H9 (cell line): ENCODE data around the gene KCNN3. TPM values are rescaled to one million over a fixed set of nuclear protein-coding genes. Genes with fewer than 3 reads are reported as not detected.

Experiments used
- DNase-seq: peaks from one replicate; pipeline ENCODE4 v3.0.0-alpha.2; 2017
- H2AFZ ChIP-seq: one replicate; pipeline ENCODE4 v1.6.1; 2013; ENCODE audit warnings: mild to moderate bottlenecking, low read length, control low read depth, moderate library complexity
- H2AK5ac ChIP-seq: 2 replicates; pipeline ENCODE4 v1.6.1; 2013; ENCODE audit warnings: low read length, control low read depth, mixed read lengths; ENCODE audit not compliant: insufficient read length
- H2BK120ac ChIP-seq: one replicate; pipeline ENCODE4 v1.6.1; 2013; ENCODE audit warnings: low read depth, mild to moderate bottlenecking, low read length, control low read depth, inconsistent platforms; ENCODE audit not compliant: poor library complexity, severe bottlenecking
- H2BK12ac ChIP-seq: 2 replicates; pipeline ENCODE4 v1.6.1; 2013; ENCODE audit warnings: low read length, control low read depth, mixed read lengths, low read depth; ENCODE audit not compliant: insufficient read length
- H2BK15ac ChIP-seq: 2 replicates; pipeline ENCODE4 v1.6.1; 2013; ENCODE audit warnings: low read depth, low read length, control low read depth
- H2BK20ac ChIP-seq: one replicate; pipeline ENCODE4 v1.6.1; 2013; ENCODE audit warnings: low read depth, mild to moderate bottlenecking, low read length, control low read depth, inconsistent platforms; ENCODE audit not compliant: poor library complexity, severe bottlenecking
- H2BK5ac ChIP-seq: 2 replicates; pipeline ENCODE4 v1.6.1; 2013; ENCODE audit warnings: low read length, control low read depth, mixed read lengths; ENCODE audit not compliant: insufficient read length
- H3K14ac ChIP-seq: 2 replicates; pipeline ENCODE4 v1.6.1; 2013; ENCODE audit warnings: low read length, control low read depth; ENCODE audit not compliant: insufficient read depth
- H3K18ac ChIP-seq: 2 replicates; pipeline ENCODE4 v1.6.1; 2013; ENCODE audit warnings: low read depth, mild to moderate bottlenecking, mixed read lengths, low read length, control low read depth; ENCODE audit not compliant: insufficient read length
- H3K23ac ChIP-seq: 2 replicates; pipeline ENCODE4 v1.6.1; 2013; ENCODE audit warnings: low read length, control low read depth, mixed read lengths, low read depth; ENCODE audit not compliant: insufficient read length
- H3K23me2 ChIP-seq: 2 replicates; pipeline ENCODE4 v1.6.1; 2013; ENCODE audit warnings: low read depth, mild to moderate bottlenecking, mixed read lengths, low read length, control low read depth; ENCODE audit not compliant: insufficient read length, poor library complexity, severe bottlenecking
- H3K27ac ChIP-seq: 2 replicates; pipeline ENCODE4 v1.5.1; 2013; ENCODE audit warnings: low read length, control low read depth, mixed read lengths, low read depth; ENCODE audit not compliant: insufficient read length
- H3K27me3 ChIP-seq: 2 replicates; pipeline ENCODE4 v1.6.1; 2013; ENCODE audit warnings: low read length, control low read depth, inconsistent platforms; ENCODE audit not compliant: insufficient read depth
- H3K4ac ChIP-seq: 2 replicates; pipeline ENCODE4 v1.6.1; 2013; ENCODE audit warnings: low read depth, mild to moderate bottlenecking, control low read depth, inconsistent platforms, low read length, moderate library complexity
- H3K4me1 ChIP-seq: 2 replicates; pipeline ENCODE4 v1.6.1; 2013; ENCODE audit warnings: low read length, control low read depth, inconsistent platforms; ENCODE audit not compliant: insufficient read depth
- H3K4me2 ChIP-seq: 2 replicates; pipeline ENCODE4 v1.6.1; 2013; ENCODE audit warnings: low read length, control low read depth, mixed read lengths; ENCODE audit not compliant: insufficient read length, insufficient read depth
- H3K56ac ChIP-seq: 2 replicates; pipeline ENCODE4 v1.6.1; 2013; ENCODE audit warnings: low read depth, mild to moderate bottlenecking, mixed read lengths, low read length, control low read depth; ENCODE audit not compliant: insufficient read length
- H3K79me1 ChIP-seq: 2 replicates; pipeline ENCODE4 v1.6.1; 2013; ENCODE audit warnings: low read depth, mild to moderate bottlenecking, moderate library complexity, low read length, control low read depth, inconsistent platforms; ENCODE audit not compliant: insufficient read depth, poor library complexity, severe bottlenecking
- H3K79me2 ChIP-seq: 2 replicates; pipeline ENCODE4 v1.6.1; 2013; ENCODE audit warnings: low read length, control low read depth, inconsistent platforms; ENCODE audit not compliant: insufficient read depth
- H3K9ac ChIP-seq: 2 replicates; pipeline ENCODE4 v1.6.1; 2013; ENCODE audit warnings: low read length, control low read depth, mixed read lengths; ENCODE audit not compliant: insufficient read length; ENCODE audit errors: extremely low read depth
- H3K9me3 ChIP-seq: one replicate; pipeline ENCODE4 v1.6.1; 2013; ENCODE audit warnings: low read depth, low read length, inconsistent platforms; ENCODE audit not compliant: control insufficient read depth
- H3T11ph ChIP-seq: one replicate; pipeline ENCODE4 v1.6.1; 2013; ENCODE audit warnings: mild to moderate bottlenecking, low read length, control low read depth, inconsistent platforms
- H4K20me1 ChIP-seq: one replicate; pipeline ENCODE4 v1.6.1; 2013; ENCODE audit not compliant: control insufficient read depth, insufficient read length, insufficient read depth
- H4K5ac ChIP-seq: 2 replicates; pipeline ENCODE4 v1.6.1; 2013; ENCODE audit warnings: low read depth, mild to moderate bottlenecking, mixed read lengths, low read length, control low read depth; ENCODE audit not compliant: insufficient read length
- H4K8ac ChIP-seq: replicated peaks from 2 replicates; pipeline ENCODE4 v1.6.1; 2013; ENCODE audit warnings: low read length, control low read depth, mixed read lengths, low read depth; ENCODE audit not compliant: insufficient read length
- H4K91ac ChIP-seq: 2 replicates; pipeline ENCODE4 v1.6.1; 2013; ENCODE audit warnings: low read depth, mild to moderate bottlenecking, moderate library complexity, mixed read lengths, low read length, control low read depth; ENCODE audit not compliant: insufficient read length
- H3K27ac Mint-ChIP-seq, 3 experiments: 2 replicates in 2 of 3; 3 replicates in 1 of 3; pipeline ENCODE4 v1.8.0; 2020 to 2021; ENCODE audit warnings: mixed read lengths in 3 of 3, mild to moderate bottlenecking in 1 of 3, moderate library complexity in 1 of 3
- H3K27me3 Mint-ChIP-seq: 2 replicates; pipeline ENCODE4 v1.8.0; 2021; ENCODE audit warnings: low read depth, mild to moderate bottlenecking, moderate library complexity, mixed read lengths
- H3K36me3 Mint-ChIP-seq, 3 experiments: 2 replicates in 2 of 3; 3 replicates in 1 of 3; pipeline ENCODE4 v1.8.0; 2020 to 2021; ENCODE audit warnings: low read depth in 3 of 3, mixed read lengths in 3 of 3; ENCODE audit not compliant: insufficient read depth in 1 of 3
- H3K4me1 Mint-ChIP-seq, 2 experiments: 2 replicates each; pipeline ENCODE4 v1.8.0; 2020; ENCODE audit warnings: mixed read lengths in 2 of 2
- H3K4me3 Mint-ChIP-seq, 2 experiments: 2 replicates in 1 of 2; 3 replicates in 1 of 2; pipeline ENCODE4 v1.8.0; 2020 to 2021; ENCODE audit warnings: mild to moderate bottlenecking in 2 of 2, mixed read lengths in 2 of 2, moderate library complexity in 1 of 2
- H3K9me3 Mint-ChIP-seq, 2 experiments: 2 replicates in 1 of 2; 3 replicates in 1 of 2; pipeline ENCODE4 v1.8.0; 2020; ENCODE audit warnings: mild to moderate bottlenecking in 2 of 2, mixed read lengths in 2 of 2, moderate library complexity in 1 of 2
- CTCF ChIP-seq: fragments of 200-600 bp; sonication (generic); conservative IDR thresholded peaks from 3 replicates; pipeline ENCODE4 v1.8.0; 2021; ENCODE audit warnings: antibody characterized with exemption, mild to moderate bottlenecking
- total RNA-seq: library from RNA; stranded (reverse); gene quantifications from 2 replicates; pipeline ENCODE4 v1.2.1, GENCODE V29; 2021

The KCNN3 gene
- total RNA-seq, 1 experiment from 2014 or later: 0.83 TPM

GRCh38 chr1:154741327-154741726, 128.8 kb downstream of the KCNN3 start:
- Histone ChIP-seq H2BK5ac (no peak overlapping the region), H3K23me2 (no peaks in the 10 kb centered on the region), H3K9ac (no peak overlapping the region), H2AFZ (no peak overlapping the region), H3T11ph (no peak overlapping the region), H2AK5ac (no peak overlapping the region), H3K14ac (no peak overlapping the region), H3K79me1 (no peaks in the 10 kb centered on the region), H2BK20ac (no peak overlapping the region), H4K5ac (no peak overlapping the region), H3K9me3 (no peaks in the 10 kb centered on the region), H4K20me1 (no peaks in the 10 kb centered on the region), H4K91ac (no peak overlapping the region), H2BK12ac (no peak overlapping the region), H3K18ac (no peak overlapping the region), H3K79me2 (no peaks in the 10 kb centered on the region), H4K8ac (no peak overlapping the region), H3K23ac (no peak overlapping the region), H3K4me2 (no peak overlapping the region), H2BK120ac (no peak overlapping the region), H3K56ac (no peak overlapping the region), H3K4me1 (peaks cover 10% of the 10 kb centered on the region; the same call in 1 of the 2 replicates), H3K27me3 (no peaks in the 10 kb centered on the region), H3K27ac (no peak overlapping the region), H2BK15ac (no peak overlapping the region), H3K4ac (no peak overlapping the region)
- no peak for DNase-seq
- Mint-ChIP-seq H3K36me3 (peaks cover 0 to 12% (median 2%) of the 10 kb centered on the region in 3 experiments; a peak in 4 of 7 replicates), H3K27ac (no peak overlapping the region), H3K4me1 (peaks cover 40 to 41% of the 10 kb centered on the region in 2 experiments), H3K27me3 (peaks cover 2% of the 10 kb centered on the region; the same call in 1 of the 2 replicates), H3K9me3 (peaks cover 15 to 17% of the 10 kb centered on the region in 2 experiments; a peak in 4 of 5 replicates), H3K4me3 (no peak overlapping the region)
- TF ChIP-seq CTCF: no peak
